ENCODE data around the gene PHGDH.

PHGDH gene

GRCh38 chr1:119733754-119734153 is 22.0 kb downstream of the PHGDH start:
- no peak for FAIRE-seq

GRCh38 chr1:119735217-119735616 is 23.5 kb downstream of the PHGDH start:
- FAIRE-seq, result no peak

- no peak for FAIRE-seq
These were observed 24.9 kb downstream of the PHGDH start for GRCh38 chr1:119736649-119737039.

- FAIRE-seq, result no peak
These were observed 25.4 kb downstream of the PHGDH start for GRCh38 chr1:119737040-119737682.

GRCh38 chr1:119738100-119738720 is 26.5 kb downstream of the PHGDH start:
- FAIRE-seq, result no peak

GRCh38 chr1:119739150-119739549 is 27.4 kb downstream of the PHGDH start:
- FAIRE-seq, result no peak

GRCh38 chr1:119740261-119740660 is 28.5 kb downstream of the PHGDH start:
- no peak for FAIRE-seq

- FAIRE-seq, result no peak
These were observed 29.4 kb downstream of the PHGDH start for GRCh38 chr1:119740896-119741780.

GRCh38 chr1:119742202-119742601 is 30.5 kb downstream of the PHGDH start:
- FAIRE-seq, result no peak

- no peak for FAIRE-seq
These were observed 30.9 kb downstream of the PHGDH start for GRCh38 chr1:119742677-119743076.

GRCh38 chr1:119743308-119743707 is 31.6 kb downstream of the PHGDH start:
- no peak for FAIRE-seq

- FAIRE-seq, result no peak
These were observed 32.3 kb downstream of the PHGDH start for GRCh38 chr1:119743776-119744597.

GRCh38 chr1:119744598-119744942 is 32.8 kb downstream of the PHGDH start:
- no peak for FAIRE-seq

- FAIRE-seq, result no peak
These were observed 33.3 kb downstream of the PHGDH start for GRCh38 chr1:119745034-119745433.

GRCh38 chr1:119747451-119747850 is 35.7 kb downstream of the PHGDH start:
- FAIRE-seq, result no peak

GRCh38 chr1:119748040-119748439 is 36.3 kb downstream of the PHGDH start:
- no peak for FAIRE-seq

GRCh38 chr1:119752592-119752991 is 40.9 kb downstream of the PHGDH start:
- FAIRE-seq, result no peak

- FAIRE-seq, result no peak
These were observed 46.9 kb downstream of the PHGDH start for GRCh38 chr1:119758584-119758983.

GRCh38 chr1:119762409-119762808 is 50.7 kb downstream of the PHGDH start:
- no peak for FAIRE-seq

- no peak for FAIRE-seq
These were observed 51.2 kb downstream of the PHGDH start for GRCh38 chr1:119762953-119763352.

- FAIRE-seq, result no peak
These were observed 52.5 kb downstream of the PHGDH start for GRCh38 chr1:119764220-119764619.

GRCh38 chr1:119766374-119766794 is 54.6 kb downstream of the PHGDH start:
- FAIRE-seq, result no peak

- no peak for FAIRE-seq
These were observed 55.8 kb downstream of the PHGDH start for GRCh38 chr1:119767486-119767885.

All from TTC549 (cell line).